H9 (cell line): ENCODE results near the gene C18orf63. TPM values are rescaled to one million over a fixed set of nuclear protein-coding genes. Genes with fewer than 3 reads are reported as not detected.

Experiments
- DNase-seq: peaks from one replicate; pipeline ENCODE4 v3.0.0-alpha.2; 2017
- H2AFZ ChIP-seq: one replicate; pipeline ENCODE4 v1.6.1; 2013; ENCODE audit warnings: mild to moderate bottlenecking, low read length, control low read depth, moderate library complexity
- H2AK5ac ChIP-seq: 2 replicates; pipeline ENCODE4 v1.6.1; 2013; ENCODE audit warnings: low read length, control low read depth, mixed read lengths; ENCODE audit not compliant: insufficient read length
- H2BK120ac ChIP-seq: one replicate; pipeline ENCODE4 v1.6.1; 2013; ENCODE audit warnings: low read depth, mild to moderate bottlenecking, low read length, control low read depth, inconsistent platforms; ENCODE audit not compliant: poor library complexity, severe bottlenecking
- H2BK12ac ChIP-seq: 2 replicates; pipeline ENCODE4 v1.6.1; 2013; ENCODE audit warnings: low read length, control low read depth, mixed read lengths, low read depth; ENCODE audit not compliant: insufficient read length
- H2BK15ac ChIP-seq: 2 replicates; pipeline ENCODE4 v1.6.1; 2013; ENCODE audit warnings: low read depth, low read length, control low read depth
- H2BK20ac ChIP-seq: one replicate; pipeline ENCODE4 v1.6.1; 2013; ENCODE audit warnings: low read depth, mild to moderate bottlenecking, low read length, control low read depth, inconsistent platforms; ENCODE audit not compliant: poor library complexity, severe bottlenecking
- H2BK5ac ChIP-seq: 2 replicates; pipeline ENCODE4 v1.6.1; 2013; ENCODE audit warnings: low read length, control low read depth, mixed read lengths; ENCODE audit not compliant: insufficient read length
- H3K14ac ChIP-seq: 2 replicates; pipeline ENCODE4 v1.6.1; 2013; ENCODE audit warnings: low read length, control low read depth; ENCODE audit not compliant: insufficient read depth
- H3K18ac ChIP-seq: 2 replicates; pipeline ENCODE4 v1.6.1; 2013; ENCODE audit warnings: low read depth, mild to moderate bottlenecking, mixed read lengths, low read length, control low read depth; ENCODE audit not compliant: insufficient read length
- H3K23ac ChIP-seq: 2 replicates; pipeline ENCODE4 v1.6.1; 2013; ENCODE audit warnings: low read length, control low read depth, mixed read lengths, low read depth; ENCODE audit not compliant: insufficient read length
- H3K23me2 ChIP-seq: 2 replicates; pipeline ENCODE4 v1.6.1; 2013; ENCODE audit warnings: low read depth, mild to moderate bottlenecking, mixed read lengths, low read length, control low read depth; ENCODE audit not compliant: insufficient read length, poor library complexity, severe bottlenecking
- H3K27ac ChIP-seq: 2 replicates; pipeline ENCODE4 v1.5.1; 2013; ENCODE audit warnings: low read length, control low read depth, mixed read lengths, low read depth; ENCODE audit not compliant: insufficient read length
- H3K27me3 ChIP-seq: 2 replicates; pipeline ENCODE4 v1.6.1; 2013; ENCODE audit warnings: low read length, control low read depth, inconsistent platforms; ENCODE audit not compliant: insufficient read depth
- H3K4ac ChIP-seq: 2 replicates; pipeline ENCODE4 v1.6.1; 2013; ENCODE audit warnings: low read depth, mild to moderate bottlenecking, control low read depth, inconsistent platforms, low read length, moderate library complexity
- H3K4me1 ChIP-seq: 2 replicates; pipeline ENCODE4 v1.6.1; 2013; ENCODE audit warnings: low read length, control low read depth, inconsistent platforms; ENCODE audit not compliant: insufficient read depth
- H3K4me2 ChIP-seq: 2 replicates; pipeline ENCODE4 v1.6.1; 2013; ENCODE audit warnings: low read length, control low read depth, mixed read lengths; ENCODE audit not compliant: insufficient read length, insufficient read depth
- H3K56ac ChIP-seq: 2 replicates; pipeline ENCODE4 v1.6.1; 2013; ENCODE audit warnings: low read depth, mild to moderate bottlenecking, mixed read lengths, low read length, control low read depth; ENCODE audit not compliant: insufficient read length
- H3K79me1 ChIP-seq: 2 replicates; pipeline ENCODE4 v1.6.1; 2013; ENCODE audit warnings: low read depth, mild to moderate bottlenecking, moderate library complexity, low read length, control low read depth, inconsistent platforms; ENCODE audit not compliant: insufficient read depth, poor library complexity, severe bottlenecking
- H3K79me2 ChIP-seq: 2 replicates; pipeline ENCODE4 v1.6.1; 2013; ENCODE audit warnings: low read length, control low read depth, inconsistent platforms; ENCODE audit not compliant: insufficient read depth
- H3K9ac ChIP-seq: 2 replicates; pipeline ENCODE4 v1.6.1; 2013; ENCODE audit warnings: low read length, control low read depth, mixed read lengths; ENCODE audit not compliant: insufficient read length; ENCODE audit errors: extremely low read depth
- H3K9me3 ChIP-seq: one replicate; pipeline ENCODE4 v1.6.1; 2013; ENCODE audit warnings: low read depth, low read length, inconsistent platforms; ENCODE audit not compliant: control insufficient read depth
- H3T11ph ChIP-seq: one replicate; pipeline ENCODE4 v1.6.1; 2013; ENCODE audit warnings: mild to moderate bottlenecking, low read length, control low read depth, inconsistent platforms
- H4K20me1 ChIP-seq: one replicate; pipeline ENCODE4 v1.6.1; 2013; ENCODE audit not compliant: control insufficient read depth, insufficient read length, insufficient read depth
- H4K5ac ChIP-seq: 2 replicates; pipeline ENCODE4 v1.6.1; 2013; ENCODE audit warnings: low read depth, mild to moderate bottlenecking, mixed read lengths, low read length, control low read depth; ENCODE audit not compliant: insufficient read length
- H4K8ac ChIP-seq: replicated peaks from 2 replicates; pipeline ENCODE4 v1.6.1; 2013; ENCODE audit warnings: low read length, control low read depth, mixed read lengths, low read depth; ENCODE audit not compliant: insufficient read length
- H4K91ac ChIP-seq: 2 replicates; pipeline ENCODE4 v1.6.1; 2013; ENCODE audit warnings: low read depth, mild to moderate bottlenecking, moderate library complexity, mixed read lengths, low read length, control low read depth; ENCODE audit not compliant: insufficient read length
- H3K27ac Mint-ChIP-seq, 3 experiments: 2 replicates in 2 of 3; 3 replicates in 1 of 3; pipeline ENCODE4 v1.8.0; 2020 to 2021; ENCODE audit warnings: mixed read lengths in 3 of 3, mild to moderate bottlenecking in 1 of 3, moderate library complexity in 1 of 3
- H3K27me3 Mint-ChIP-seq: 2 replicates; pipeline ENCODE4 v1.8.0; 2021; ENCODE audit warnings: low read depth, mild to moderate bottlenecking, moderate library complexity, mixed read lengths
- H3K36me3 Mint-ChIP-seq, 3 experiments: 2 replicates in 2 of 3; 3 replicates in 1 of 3; pipeline ENCODE4 v1.8.0; 2020 to 2021; ENCODE audit warnings: low read depth in 3 of 3, mixed read lengths in 3 of 3; ENCODE audit not compliant: insufficient read depth in 1 of 3
- H3K4me1 Mint-ChIP-seq, 2 experiments: 2 replicates each; pipeline ENCODE4 v1.8.0; 2020; ENCODE audit warnings: mixed read lengths in 2 of 2
- H3K4me3 Mint-ChIP-seq, 2 experiments: 2 replicates in 1 of 2; 3 replicates in 1 of 2; pipeline ENCODE4 v1.8.0; 2020 to 2021; ENCODE audit warnings: mild to moderate bottlenecking in 2 of 2, mixed read lengths in 2 of 2, moderate library complexity in 1 of 2
- H3K9me3 Mint-ChIP-seq, 2 experiments: 2 replicates in 1 of 2; 3 replicates in 1 of 2; pipeline ENCODE4 v1.8.0; 2020; ENCODE audit warnings: mild to moderate bottlenecking in 2 of 2, mixed read lengths in 2 of 2, moderate library complexity in 1 of 2
- WGBS: extraction: QIAGEN DNeasy Blood & Tissue Kit; methylation state at CpG from one replicate; pipeline ENCODE4 v1.1.7; 2013; ENCODE audit warnings: missing lambda C conversion rate, low lambda C conversion rate, mixed read lengths; ENCODE audit not compliant: insufficient read length; ENCODE audit errors: extremely low coverage; 5-methylcytosine and 5-hydroxymethylcytosine counted together
- total RNA-seq: library from RNA; stranded (reverse); gene quantifications from 2 replicates; pipeline ENCODE4 v1.2.1, GENCODE V29; 2021
- TF ChIP-seq, protein P1 (sequence below): fragments of 200-600 bp; sonication (generic); conservative IDR thresholded peaks from 3 replicates; pipeline ENCODE4 v1.8.0; 2021; ENCODE audit warnings: antibody characterized with exemption, mild to moderate bottlenecking

The C18orf63 gene
- total RNA-seq, 1 experiment from 2014 or later, result not detected

DNA sequence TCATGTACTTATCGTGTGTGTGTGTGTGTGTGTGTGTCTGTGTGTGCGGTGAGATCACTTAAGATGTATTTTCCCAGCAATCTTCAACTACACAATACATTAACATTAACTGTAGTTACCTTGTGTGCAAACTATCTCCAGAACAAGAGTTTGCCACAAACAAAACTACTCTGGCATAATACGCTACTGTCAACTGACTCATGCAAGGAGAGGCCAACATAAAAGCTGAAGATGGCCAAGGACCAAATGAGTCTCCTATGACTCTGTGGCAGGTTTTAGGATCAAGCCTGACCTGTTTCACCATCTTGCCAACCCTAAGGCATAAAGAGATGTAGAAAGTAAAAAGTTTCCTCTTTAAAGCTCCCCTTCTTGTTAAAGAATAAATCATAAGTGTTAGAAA is 44.0 kb upstream of the C18orf63 start:
- H2BK20ac ChIP-seq, result no peak overlapping the region
- H3K4me1 ChIP-seq, result peaks cover 12% of the 10 kb centered on the region; the same call in 1 of the 2 replicates
- H2BK120ac ChIP-seq, result no peak overlapping the region
- H3T11ph ChIP-seq, result no peak overlapping the region
- no peak overlapping the region for H3K4ac ChIP-seq
- H3K9me3 ChIP-seq, result no peaks in the 10 kb centered on the region
- DNase-seq, result no peak
- no peak overlapping the region for H3K27ac Mint-ChIP-seq
- H2AK5ac ChIP-seq, result no peak overlapping the region
- H2BK12ac ChIP-seq, result no peak overlapping the region
- H2AFZ ChIP-seq, result no peak overlapping the region
- H3K23me2 ChIP-seq, result no peaks in the 10 kb centered on the region
- H3K4me3 Mint-ChIP-seq, result no peak overlapping the region
- no peak overlapping the region for H3K18ac ChIP-seq
- no peak overlapping the region for H3K56ac ChIP-seq
- peaks cover 31 to 34% of the 10 kb centered on the region in 2 experiments for H3K4me1 Mint-ChIP-seq
- no peak overlapping the region for H2BK15ac ChIP-seq
- peaks cover 5 to 10% (median 6%) of the 10 kb centered on the region in 3 experiments; a peak in 6 of 7 replicates for H3K36me3 Mint-ChIP-seq
- H3K27ac ChIP-seq, result no peak overlapping the region
- H4K20me1 ChIP-seq, result no peaks in the 10 kb centered on the region
- H3K4me2 ChIP-seq, result no peak overlapping the region
- peaks cover 27% of the 10 kb centered on the region; the same call in 1 of the 2 replicates for H3K79me2 ChIP-seq
- no peak overlapping the region for H4K5ac ChIP-seq
- no peak overlapping the region for H3K14ac ChIP-seq
- no CpG with 5 or more reads among the region's 3 CpGs for WGBS
- H3K27me3 ChIP-seq, result no peaks in the 10 kb centered on the region
- peaks cover 6% of the 10 kb centered on the region for H3K79me1 ChIP-seq
- H4K91ac ChIP-seq, result no peak overlapping the region
- H4K8ac ChIP-seq, result no peak overlapping the region
- H3K23ac ChIP-seq, result no peak overlapping the region
- H2BK5ac ChIP-seq, result no peak overlapping the region
- TF ChIP-seq, protein P1, sequence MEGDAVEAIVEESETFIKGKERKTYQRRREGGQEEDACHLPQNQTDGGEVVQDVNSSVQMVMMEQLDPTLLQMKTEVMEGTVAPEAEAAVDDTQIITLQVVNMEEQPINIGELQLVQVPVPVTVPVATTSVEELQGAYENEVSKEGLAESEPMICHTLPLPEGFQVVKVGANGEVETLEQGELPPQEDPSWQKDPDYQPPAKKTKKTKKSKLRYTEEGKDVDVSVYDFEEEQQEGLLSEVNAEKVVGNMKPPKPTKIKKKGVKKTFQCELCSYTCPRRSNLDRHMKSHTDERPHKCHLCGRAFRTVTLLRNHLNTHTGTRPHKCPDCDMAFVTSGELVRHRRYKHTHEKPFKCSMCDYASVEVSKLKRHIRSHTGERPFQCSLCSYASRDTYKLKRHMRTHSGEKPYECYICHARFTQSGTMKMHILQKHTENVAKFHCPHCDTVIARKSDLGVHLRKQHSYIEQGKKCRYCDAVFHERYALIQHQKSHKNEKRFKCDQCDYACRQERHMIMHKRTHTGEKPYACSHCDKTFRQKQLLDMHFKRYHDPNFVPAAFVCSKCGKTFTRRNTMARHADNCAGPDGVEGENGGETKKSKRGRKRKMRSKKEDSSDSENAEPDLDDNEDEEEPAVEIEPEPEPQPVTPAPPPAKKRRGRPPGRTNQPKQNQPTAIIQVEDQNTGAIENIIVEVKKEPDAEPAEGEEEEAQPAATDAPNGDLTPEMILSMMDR, result no peak
- no peak overlapping the region for H3K9ac ChIP-seq
- H3K27me3 Mint-ChIP-seq, result no peaks in the 10 kb centered on the region
- H3K9me3 Mint-ChIP-seq, result no peaks in the 10 kb centered on the region
